ENCODE measurements around the gene FRG2B.
"Not testable (repeated sequence)": the region's sequence is repeated elsewhere in the genome, so short reads cannot be mapped to it uniquely, and the experiment has no call there.

DNA sequence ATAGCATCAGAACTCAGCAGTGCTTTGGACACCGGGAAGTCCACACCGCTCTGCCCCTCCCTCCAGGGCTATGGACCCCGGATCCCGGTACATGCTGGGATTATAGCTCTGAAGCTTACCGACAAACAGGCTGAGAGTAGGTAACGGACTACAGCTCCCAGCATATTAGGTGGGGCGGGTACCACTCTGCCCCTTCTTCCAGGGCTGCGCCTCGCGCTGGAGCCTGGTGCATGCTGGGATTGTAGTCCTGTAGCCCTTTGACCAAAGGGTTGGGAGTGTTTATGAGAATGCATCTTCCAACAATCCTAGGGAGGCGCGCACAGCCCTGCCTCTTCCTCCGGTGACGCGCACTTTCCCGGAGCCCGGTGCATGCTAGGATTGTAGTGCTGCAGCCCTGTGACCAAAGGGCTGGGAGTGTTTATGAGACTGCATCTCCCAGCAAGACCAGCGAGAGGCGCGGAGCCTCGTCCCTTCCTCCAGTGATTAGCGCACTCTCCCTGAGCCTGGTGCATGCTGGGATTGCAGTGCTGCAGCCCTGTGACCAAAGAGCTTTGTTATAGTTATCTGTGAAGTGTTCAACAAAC is 22.4 kb upstream of the FRG2B start:
- TF ChIP-seq ZNF302 (tag by site-specific recombination; IDR thresholded peaks at IDR 0.05; ENCODE audit: low read depth); YY1 (tag by site-specific recombination; IDR thresholded peaks at IDR 0.05); HOXA7 (CRISPR knock-in tag; IDR thresholded peaks at IDR 0.05; ENCODE audit: borderline replicate concordance); ZNF324 (tag by site-specific recombination; IDR thresholded peaks at IDR 0.05); MZF1 (tag by site-specific recombination; IDR thresholded peaks at IDR 0.05; ENCODE audit: borderline replicate concordance): not testable (repeated sequence)
- TF ChIP-seq, protein P1, sequence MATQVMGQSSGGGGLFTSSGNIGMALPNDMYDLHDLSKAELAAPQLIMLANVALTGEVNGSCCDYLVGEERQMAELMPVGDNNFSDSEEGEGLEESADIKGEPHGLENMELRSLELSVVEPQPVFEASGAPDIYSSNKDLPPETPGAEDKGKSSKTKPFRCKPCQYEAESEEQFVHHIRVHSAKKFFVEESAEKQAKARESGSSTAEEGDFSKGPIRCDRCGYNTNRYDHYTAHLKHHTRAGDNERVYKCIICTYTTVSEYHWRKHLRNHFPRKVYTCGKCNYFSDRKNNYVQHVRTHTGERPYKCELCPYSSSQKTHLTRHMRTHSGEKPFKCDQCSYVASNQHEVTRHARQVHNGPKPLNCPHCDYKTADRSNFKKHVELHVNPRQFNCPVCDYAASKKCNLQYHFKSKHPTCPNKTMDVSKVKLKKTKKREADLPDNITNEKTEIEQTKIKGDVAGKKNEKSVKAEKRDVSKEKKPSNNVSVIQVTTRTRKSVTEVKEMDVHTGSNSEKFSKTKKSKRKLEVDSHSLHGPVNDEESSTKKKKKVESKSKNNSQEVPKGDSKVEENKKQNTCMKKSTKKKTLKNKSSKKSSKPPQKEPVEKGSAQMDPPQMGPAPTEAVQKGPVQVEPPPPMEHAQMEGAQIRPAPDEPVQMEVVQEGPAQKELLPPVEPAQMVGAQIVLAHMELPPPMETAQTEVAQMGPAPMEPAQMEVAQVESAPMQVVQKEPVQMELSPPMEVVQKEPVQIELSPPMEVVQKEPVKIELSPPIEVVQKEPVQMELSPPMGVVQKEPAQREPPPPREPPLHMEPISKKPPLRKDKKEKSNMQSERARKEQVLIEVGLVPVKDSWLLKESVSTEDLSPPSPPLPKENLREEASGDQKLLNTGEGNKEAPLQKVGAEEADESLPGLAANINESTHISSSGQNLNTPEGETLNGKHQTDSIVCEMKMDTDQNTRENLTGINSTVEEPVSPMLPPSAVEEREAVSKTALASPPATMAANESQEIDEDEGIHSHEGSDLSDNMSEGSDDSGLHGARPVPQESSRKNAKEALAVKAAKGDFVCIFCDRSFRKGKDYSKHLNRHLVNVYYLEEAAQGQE (tag by site-specific recombination; IDR thresholded peaks at IDR 0.05) = not testable (repeated sequence)
- TF ChIP-seq, protein P2, sequence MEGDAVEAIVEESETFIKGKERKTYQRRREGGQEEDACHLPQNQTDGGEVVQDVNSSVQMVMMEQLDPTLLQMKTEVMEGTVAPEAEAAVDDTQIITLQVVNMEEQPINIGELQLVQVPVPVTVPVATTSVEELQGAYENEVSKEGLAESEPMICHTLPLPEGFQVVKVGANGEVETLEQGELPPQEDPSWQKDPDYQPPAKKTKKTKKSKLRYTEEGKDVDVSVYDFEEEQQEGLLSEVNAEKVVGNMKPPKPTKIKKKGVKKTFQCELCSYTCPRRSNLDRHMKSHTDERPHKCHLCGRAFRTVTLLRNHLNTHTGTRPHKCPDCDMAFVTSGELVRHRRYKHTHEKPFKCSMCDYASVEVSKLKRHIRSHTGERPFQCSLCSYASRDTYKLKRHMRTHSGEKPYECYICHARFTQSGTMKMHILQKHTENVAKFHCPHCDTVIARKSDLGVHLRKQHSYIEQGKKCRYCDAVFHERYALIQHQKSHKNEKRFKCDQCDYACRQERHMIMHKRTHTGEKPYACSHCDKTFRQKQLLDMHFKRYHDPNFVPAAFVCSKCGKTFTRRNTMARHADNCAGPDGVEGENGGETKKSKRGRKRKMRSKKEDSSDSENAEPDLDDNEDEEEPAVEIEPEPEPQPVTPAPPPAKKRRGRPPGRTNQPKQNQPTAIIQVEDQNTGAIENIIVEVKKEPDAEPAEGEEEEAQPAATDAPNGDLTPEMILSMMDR (tag by site-specific recombination; IDR thresholded peaks at IDR 0.05) = not testable (repeated sequence)
